Measurements from ENCODE around the gene STAMBPL1.
A peak's percentile ranks its signal among the peaks of the same experiment; 100 is the strongest.

Gene STAMBPL1

DNA sequence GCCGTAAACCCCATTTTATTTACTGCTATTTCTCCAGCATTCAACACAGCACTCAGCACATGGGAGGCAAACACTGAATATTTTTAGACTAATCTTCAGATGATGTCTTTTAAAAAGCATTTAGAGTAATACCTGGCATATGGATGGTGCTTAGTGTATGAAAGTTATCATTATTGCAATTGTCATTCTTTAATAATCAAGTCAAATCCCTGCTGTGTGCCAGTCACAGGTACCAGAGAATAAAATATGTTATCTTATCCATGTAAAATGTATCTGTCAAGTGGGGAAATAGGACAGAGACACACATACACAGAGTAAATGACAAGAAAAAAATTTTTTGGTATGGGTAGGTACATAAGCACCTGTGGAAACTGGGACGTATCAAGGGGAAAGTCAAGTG lies 46.9 kb upstream of the STAMBPL1 start:
- Histone ChIP-seq H3K9ac (ENCODE audit: low read depth, low read length, poor library complexity) (no peak overlapping the region), H3K4me2 (ENCODE audit: insufficient read depth, low read length, poor library complexity, severe bottlenecking) (no peak overlapping the region), H3K4ac (ENCODE audit: low read length) (no peak overlapping the region), H2BK15ac (ENCODE audit: low read length) (no peak overlapping the region), H3K14ac (ENCODE audit: low read length) (no peak overlapping the region), H3K18ac (ENCODE audit: low read length) (no peak overlapping the region), H3K4me1 (ENCODE audit: control insufficient read depth in 2 of 2, insufficient read depth in 1 of 2, low read depth in 1 of 2, low read length in 2 of 2) (no peaks in the 10 kb centered on the region), H3K79me1 (ENCODE audit: low read depth, low read length) (no peaks in the 10 kb centered on the region), H2BK5ac (ENCODE audit: low read length) (no peak overlapping the region), H2AFZ (ENCODE audit: low read length) (no peak overlapping the region), H2BK12ac (ENCODE audit: low read length) (no peak overlapping the region), H4K91ac (ENCODE audit: low read depth, low read length, poor library complexity) (no peak overlapping the region), H3K36me3 (replicated peaks in 1 of 2; ENCODE audit: control insufficient read depth in 2 of 2, insufficient read depth in 2 of 2, low read length in 2 of 2) (no peaks in the 10 kb centered on the region), H4K8ac (ENCODE audit: low read depth, low read length) (no peak overlapping the region), H3K23ac (ENCODE audit: low read depth, low read length, poor library complexity) (no peak overlapping the region), H3K27ac (replicated peaks; ENCODE audit: low read length) (no peak overlapping the region), H3K27me3 (ENCODE audit: control insufficient read depth in 3 of 3, insufficient read depth in 3 of 3, low read depth in 1 of 3, low read length in 3 of 3) (peaks cover 0 to 11% (median 0%) of the 10 kb centered on the region in 3 experiments), H3K4me3 (ENCODE audit: low read length in 2 of 2) (no peak overlapping the region), H2BK120ac (ENCODE audit: low read depth, low read length) (no peak overlapping the region), H2AK5ac (ENCODE audit: low read depth, low read length) (no peak overlapping the region), H3K9me3 (replicated peaks in 1 of 2; ENCODE audit: control insufficient read depth in 2 of 2, insufficient read depth in 1 of 2, low read depth in 1 of 2, low read length in 2 of 2) (no peaks in the 10 kb centered on the region)
- DNase-seq (ENCODE audit: low spot score), result no peak
- no CpG with 5 or more reads among the region's 2 CpGs for WGBS, 2 donors (ENCODE audit: extremely low coverage in 2 of 2, insufficient read length in 2 of 2, insufficient replicate concordance in 1 of 2)

DNA sequence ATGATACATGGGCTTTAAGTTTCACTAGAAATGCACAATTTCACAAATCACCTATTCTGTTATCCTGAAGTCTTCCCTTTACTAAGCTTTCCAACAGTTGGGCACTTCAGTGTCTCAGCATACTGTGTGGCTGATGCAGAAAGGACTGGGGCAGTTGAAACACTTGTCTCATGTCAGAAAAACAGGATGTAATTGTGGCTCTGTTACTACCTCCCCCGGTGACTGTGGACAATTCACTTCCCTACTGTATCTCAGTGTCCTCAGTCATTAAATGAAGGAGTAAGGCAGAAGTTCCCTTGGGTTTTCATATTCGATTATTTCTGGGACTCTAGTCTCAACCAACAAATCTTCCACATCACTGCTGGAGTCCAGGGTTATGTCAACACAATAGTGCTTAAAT lies 46.3 kb upstream of the STAMBPL1 start:
- H3K27me3 ChIP-seq (ENCODE audit: control insufficient read depth in 3 of 3, insufficient read depth in 3 of 3, low read depth in 1 of 3, low read length in 3 of 3), result peaks cover 0 to 11% (median 0%) of the 10 kb centered on the region in 3 experiments
- no peak overlapping the region for H3K23ac ChIP-seq (ENCODE audit: low read depth, low read length, poor library complexity)
- no peak overlapping the region for H3K14ac ChIP-seq (ENCODE audit: low read length)
- no peak overlapping the region for H2BK15ac ChIP-seq (ENCODE audit: low read length)
- H2AK5ac ChIP-seq (ENCODE audit: low read depth, low read length), result no peak overlapping the region
- no peak overlapping the region for H4K91ac ChIP-seq (ENCODE audit: low read depth, low read length, poor library complexity)
- no peak overlapping the region for H3K18ac ChIP-seq (ENCODE audit: low read length)
- H2BK12ac ChIP-seq (ENCODE audit: low read length), result no peak overlapping the region
- no peak overlapping the region for H4K8ac ChIP-seq (ENCODE audit: low read depth, low read length)
- no peak overlapping the region for H2AFZ ChIP-seq (ENCODE audit: low read length)
- no peaks in the 10 kb centered on the region for H3K9me3 ChIP-seq (replicated peaks in 1 of 2; ENCODE audit: control insufficient read depth in 2 of 2, insufficient read depth in 1 of 2, low read depth in 1 of 2, low read length in 2 of 2)
- no peaks in the 10 kb centered on the region for H3K4me1 ChIP-seq (ENCODE audit: control insufficient read depth in 2 of 2, insufficient read depth in 1 of 2, low read depth in 1 of 2, low read length in 2 of 2)
- H3K79me1 ChIP-seq (ENCODE audit: low read depth, low read length), result no peaks in the 10 kb centered on the region
- no peak for DNase-seq (ENCODE audit: low spot score)
- H3K4me3 ChIP-seq (ENCODE audit: low read length in 2 of 2), result no peak overlapping the region
- H3K9ac ChIP-seq (ENCODE audit: low read depth, low read length, poor library complexity), result no peak overlapping the region
- no peaks in the 10 kb centered on the region for H3K36me3 ChIP-seq (replicated peaks in 1 of 2; ENCODE audit: control insufficient read depth in 2 of 2, insufficient read depth in 2 of 2, low read length in 2 of 2)
- no peak overlapping the region for H3K4ac ChIP-seq (ENCODE audit: low read length)
- WGBS, 2 donors (ENCODE audit: extremely low coverage in 2 of 2, insufficient read length in 2 of 2, insufficient replicate concordance in 1 of 2), result no CpG with 5 or more reads among the region's 2 CpGs
- no peak overlapping the region for H3K27ac ChIP-seq (replicated peaks; ENCODE audit: low read length)
- H2BK120ac ChIP-seq (ENCODE audit: low read depth, low read length), result no peak overlapping the region
- no peak overlapping the region for H3K4me2 ChIP-seq (ENCODE audit: insufficient read depth, low read length, poor library complexity, severe bottlenecking)
- no peak overlapping the region for H2BK5ac ChIP-seq (ENCODE audit: low read length)

DNA sequence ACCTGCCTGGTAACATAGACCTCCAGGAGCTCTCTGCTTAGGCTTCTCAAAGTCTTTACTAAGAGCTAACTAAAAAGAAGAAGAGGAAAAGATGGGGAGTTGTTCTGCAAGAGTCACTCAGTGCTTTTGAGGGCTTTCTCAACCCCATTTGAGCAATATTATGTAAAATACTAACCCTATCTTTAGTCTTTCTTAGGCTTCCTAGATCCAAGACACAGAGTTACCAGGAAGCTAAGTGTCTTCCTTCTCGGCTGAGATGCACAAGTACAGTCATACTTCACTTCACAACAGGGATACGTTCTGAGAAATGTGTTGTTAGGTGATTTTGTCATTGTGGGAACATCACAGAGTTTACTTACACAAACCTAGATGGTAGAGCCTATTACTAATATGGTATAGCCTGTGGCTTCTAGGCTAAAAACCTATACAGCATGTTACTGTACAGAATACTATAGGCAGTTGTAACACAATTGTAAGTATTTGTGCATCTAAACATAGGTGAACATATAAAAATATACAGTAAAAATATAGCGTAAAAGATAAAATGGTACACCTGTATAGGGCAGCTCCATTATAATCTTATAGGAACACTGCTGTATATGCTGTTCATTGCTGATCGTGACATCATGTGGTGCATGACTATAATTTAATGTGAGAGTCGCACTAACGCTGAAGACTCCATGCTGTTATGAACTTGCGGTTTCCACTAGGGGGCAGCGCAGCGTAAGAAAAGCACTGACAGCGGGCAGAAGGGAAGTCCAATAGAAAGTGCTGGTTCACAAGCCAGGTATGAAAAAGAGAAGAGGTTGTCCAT lies 44.7 kb upstream of the STAMBPL1 start:
- Histone ChIP-seq H3K4ac (ENCODE audit: low read length) (no peak overlapping the region), H2BK15ac (ENCODE audit: low read length) (no peak overlapping the region), H3K4me3 (ENCODE audit: low read length in 2 of 2) (no peak overlapping the region), H3K9ac (ENCODE audit: low read depth, low read length, poor library complexity) (no peak overlapping the region), H2BK12ac (ENCODE audit: low read length) (no peak overlapping the region), H2BK120ac (ENCODE audit: low read depth, low read length) (no peak overlapping the region), H4K91ac (ENCODE audit: low read depth, low read length, poor library complexity) (no peak overlapping the region), H3K4me1 (ENCODE audit: control insufficient read depth in 2 of 2, insufficient read depth in 1 of 2, low read depth in 1 of 2, low read length in 2 of 2) (no peaks in the 10 kb centered on the region), H3K27ac (replicated peaks; ENCODE audit: low read length) (no peak overlapping the region), H4K8ac (ENCODE audit: low read depth, low read length) (no peak overlapping the region), H3K79me1 (ENCODE audit: low read depth, low read length) (no peaks in the 10 kb centered on the region), H3K36me3 (replicated peaks in 1 of 2; ENCODE audit: control insufficient read depth in 2 of 2, insufficient read depth in 2 of 2, low read length in 2 of 2) (no peaks in the 10 kb centered on the region), H3K18ac (ENCODE audit: low read length) (no peak overlapping the region), H3K14ac (ENCODE audit: low read length) (no peak overlapping the region), H2AFZ (ENCODE audit: low read length) (no peak overlapping the region), H3K9me3 (replicated peaks in 1 of 2; ENCODE audit: control insufficient read depth in 2 of 2, insufficient read depth in 1 of 2, low read depth in 1 of 2, low read length in 2 of 2) (no peaks in the 10 kb centered on the region), H2AK5ac (ENCODE audit: low read depth, low read length) (no peak overlapping the region), H2BK5ac (ENCODE audit: low read length) (no peak overlapping the region), H3K4me2 (ENCODE audit: insufficient read depth, low read length, poor library complexity, severe bottlenecking) (no peak overlapping the region), H3K23ac (ENCODE audit: low read depth, low read length, poor library complexity) (no peak overlapping the region), H3K27me3 (ENCODE audit: control insufficient read depth in 3 of 3, insufficient read depth in 3 of 3, low read depth in 1 of 3, low read length in 3 of 3) (peaks cover 0 to 15% (median 0%) of the 10 kb centered on the region in 3 experiments)
- DNase-seq (ENCODE audit: low spot score), result peak; percentile 76
- no CpG with 5 or more reads among the region's 10 CpGs for WGBS, 2 donors (ENCODE audit: extremely low coverage in 2 of 2, insufficient read length in 2 of 2, insufficient replicate concordance in 1 of 2)

DNA sequence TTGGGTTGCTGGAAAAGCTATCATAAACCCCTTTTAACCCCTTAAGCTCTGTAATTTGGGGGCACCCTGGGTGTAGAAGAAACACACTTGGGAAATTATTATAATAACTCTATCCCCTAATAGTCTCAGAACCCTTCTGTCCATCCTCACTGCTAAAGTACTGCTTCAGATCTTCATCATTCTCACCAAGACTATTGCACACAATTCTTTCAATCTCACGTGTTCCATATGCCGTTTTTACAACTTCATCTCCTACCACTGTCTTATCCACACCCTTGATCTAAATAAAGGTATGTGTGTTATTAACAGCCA lies 44.2 kb upstream of the STAMBPL1 start:
- Histone ChIP-seq H3K36me3 (replicated peaks in 1 of 2; ENCODE audit: control insufficient read depth in 2 of 2, insufficient read depth in 2 of 2, low read length in 2 of 2) (no peaks in the 10 kb centered on the region), H3K9me3 (replicated peaks in 1 of 2; ENCODE audit: control insufficient read depth in 2 of 2, insufficient read depth in 1 of 2, low read depth in 1 of 2, low read length in 2 of 2) (no peaks in the 10 kb centered on the region), H3K4ac (ENCODE audit: low read length) (no peak overlapping the region), H3K4me1 (ENCODE audit: control insufficient read depth in 2 of 2, insufficient read depth in 1 of 2, low read depth in 1 of 2, low read length in 2 of 2) (no peaks in the 10 kb centered on the region), H3K4me2 (ENCODE audit: insufficient read depth, low read length, poor library complexity, severe bottlenecking) (no peak overlapping the region), H3K23ac (ENCODE audit: low read depth, low read length, poor library complexity) (no peak overlapping the region), H4K91ac (ENCODE audit: low read depth, low read length, poor library complexity) (no peak overlapping the region), H2BK15ac (ENCODE audit: low read length) (no peak overlapping the region), H2BK12ac (ENCODE audit: low read length) (no peak overlapping the region), H3K27me3 (ENCODE audit: control insufficient read depth in 3 of 3, insufficient read depth in 3 of 3, low read depth in 1 of 3, low read length in 3 of 3) (peaks cover 0 to 15% (median 0%) of the 10 kb centered on the region in 3 experiments), H3K27ac (replicated peaks; ENCODE audit: low read length) (no peak overlapping the region), H3K14ac (ENCODE audit: low read length) (no peak overlapping the region), H3K9ac (ENCODE audit: low read depth, low read length, poor library complexity) (no peak overlapping the region), H3K18ac (ENCODE audit: low read length) (no peak overlapping the region), H2AK5ac (ENCODE audit: low read depth, low read length) (no peak overlapping the region), H2BK120ac (ENCODE audit: low read depth, low read length) (no peak overlapping the region), H2AFZ (ENCODE audit: low read length) (no peak overlapping the region), H2BK5ac (ENCODE audit: low read length) (no peak overlapping the region), H3K79me1 (ENCODE audit: low read depth, low read length) (no peaks in the 10 kb centered on the region), H4K8ac (ENCODE audit: low read depth, low read length) (no peak overlapping the region), H3K4me3 (ENCODE audit: low read length in 2 of 2) (no peak overlapping the region)
- DNase-seq (ENCODE audit: low spot score), result no peak
- WGBS, 2 donors (ENCODE audit: extremely low coverage in 2 of 2, insufficient read length in 2 of 2, insufficient replicate concordance in 1 of 2), result no CpG with 5 or more reads among the region's 2 CpGs
